Body of pancreas (tissue), 4 donors: ENCODE measurements around the gene CFAP92. TPM values are rescaled to one million over a fixed set of nuclear protein-coding genes. Genes with fewer than 3 reads are reported as not detected.

Experiments
- ATAC-seq: fragments of 150-250 bp; one replicate; pipeline ENCODE4 v1.9.1; 2016
- DNase-seq, 4 donors: peaks; one replicate each; pipeline ENCODE4 v3.0.0-alpha.2; 2019
- H3K27ac ChIP-seq, 4 donors: fragments of 200-600 bp; sonication (generic); 1 replicate in 3 of 4; 2 replicates in 1 of 4; pipeline versions ENCODE4 v1.5.1 to v1.6.1; 2016 to 2019; ENCODE audit warnings: mild to moderate bottlenecking in 1 of 4, mixed read lengths in 1 of 4, moderate library complexity in 1 of 4
- H3K27me3 ChIP-seq, 2 donors: fragments of 200-600 bp; sonication (generic); one replicate each; pipeline ENCODE4 v1.6.0; 2016; ENCODE audit warnings: mild to moderate bottlenecking in 1 of 2
- H3K36me3 ChIP-seq, 2 donors: fragments of 200-600 bp; sonication (generic); replicated peaks in 1 of 2; 2 replicates each; pipeline ENCODE4 v1.5.1; 2016; ENCODE audit warnings: low read depth in 2 of 2; ENCODE audit not compliant: insufficient read depth in 1 of 2
- H3K4me1 ChIP-seq: fragments of 200-600 bp; sonication (generic); one replicate; pipeline ENCODE4 v1.6.0; 2016
- H3K4me3 ChIP-seq, 2 donors: fragments of 200-600 bp; sonication (generic); 1 replicate in 1 of 2; 2 replicates in 1 of 2; pipeline ENCODE4 v1.5.1; 2016 to 2019
- H3K9me3 ChIP-seq, 3 donors: fragments of 200-600 bp; sonication (generic); 1 replicate in 2 of 3; 2 replicates in 1 of 3; pipeline ENCODE4 v1.5.1; 2016
- CTCF ChIP-seq, 7 experiments: fragments of 450-650 bp in 4 of 7; fragments of 200-600 bp in 3 of 7; sonication (generic) in 3 of 7; IDR thresholded peaks; one replicate each; pipeline ENCODE4 v1.5.1; 2016 to 2019; ENCODE audit warnings: antibody characterized with exemption in 7 of 7
- POLR2A ChIP-seq, 3 donors: fragments of 450-650 bp; IDR thresholded peaks; one replicate each; pipeline ENCODE4 v1.6.1; 2016; ENCODE audit warnings: antibody characterized with exemption in 3 of 3, mild to moderate bottlenecking in 2 of 3
- WGBS, 2 donors: methylation state at CpG; one replicate each; pipeline ENCODE4 v1.1.5; 2017; 5-methylcytosine and 5-hydroxymethylcytosine counted together
- intact Hi-C: fragments of 100-400 bp; cut with DNase I; formaldehyde crosslinking; loops from one replicate; pipeline ENCODE4 v1.15.1; 2023
- total RNA-seq, 2 donors: library from RNA; depleted of rRNA; stranded (reverse); fragments of >200 nt; gene quantifications; one replicate each; pipeline ENCODE4 v1.1.0, GENCODE V29; 2016

CFAP92 gene
- total RNA-seq, 2 donors from 2014 or later = not detected

DNA sequence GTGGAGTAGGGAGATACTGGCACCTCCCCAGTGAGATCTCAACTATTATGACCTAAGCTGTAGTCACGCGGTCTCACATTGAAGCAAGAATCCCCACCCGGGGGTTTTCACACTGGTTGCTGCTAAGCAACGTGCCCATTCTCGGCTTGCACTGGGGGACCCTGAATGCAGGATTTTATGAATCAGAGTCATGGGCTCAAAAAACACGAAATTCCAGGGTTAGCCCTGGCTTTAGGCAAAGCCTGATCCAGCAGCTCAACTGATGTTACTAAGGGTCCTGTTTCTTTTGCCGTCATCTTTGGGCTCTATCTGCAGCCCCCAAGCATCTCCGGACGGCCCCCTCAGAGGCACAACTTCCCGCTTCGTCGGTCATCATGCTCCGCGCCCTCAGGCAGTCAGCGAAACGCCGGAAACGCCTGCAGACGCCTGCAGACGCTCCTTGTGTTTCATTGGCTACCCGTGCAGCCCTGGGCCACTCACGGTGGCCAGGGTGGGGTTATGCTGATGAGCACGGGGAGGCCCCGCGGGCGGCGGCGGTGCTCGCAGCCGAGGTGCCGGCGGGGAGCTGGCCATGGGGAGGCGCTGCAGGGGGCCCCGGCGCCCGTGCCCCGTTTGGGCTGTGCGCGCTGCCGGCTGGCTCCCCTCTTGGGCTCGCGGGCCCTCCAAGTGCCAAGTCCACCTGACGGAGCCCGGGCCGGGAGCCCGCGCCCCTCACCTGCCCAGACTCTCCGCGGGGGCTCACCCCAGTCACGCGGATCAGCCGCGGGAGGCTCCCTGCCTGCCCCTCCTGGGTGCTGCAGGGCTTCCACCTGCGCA lies 33.1 kb upstream of the CFAP92 start:
- Histone ChIP-seq H3K4me1 (peaks cover 13% of the 10 kb centered on the region), H3K27me3 (no peaks in the 10 kb centered on the region), H3K4me3 (peak overlapping the region in 1 of 2 donors; percentile 42), H3K27ac (peak overlapping the region in 2 of 4 donors; percentile 38 to 54), H3K36me3 (no peaks in the 10 kb centered on the region), H3K9me3 (no peaks in the 10 kb centered on the region)
- intact Hi-C loops = no loop called here
- peak; percentile 98 for ATAC-seq
- WGBS, 2 donors = 1 to 10% methylated on average over 16 to 18 of the region's 54 CpGs
- TF ChIP-seq POLR2A (IDR thresholded peaks at IDR 0.05) (peak; percentile 18 to 65 (median 54)), CTCF (IDR thresholded peaks at IDR 0.05) (peak; percentile 45 to 95 (median 77))
- peak; percentile 89 to 96 (median 94) for DNase-seq

GRCh38 chr3:129025691-129026435 lies 32.0 kb upstream of the CFAP92 start:
- no peaks in the 10 kb centered on the region for H3K36me3 ChIP-seq
- no peaks in the 10 kb centered on the region for H3K27me3 ChIP-seq
- intact Hi-C loops = no loop called here
- ATAC-seq (no peak), DNase-seq (no peak)
- H3K4me3 ChIP-seq = no peak overlapping the region
- no peak for TF ChIP-seq CTCF (IDR thresholded peaks at IDR 0.05)
- TF ChIP-seq POLR2A (IDR thresholded peaks at IDR 0.05) = no peak
- no peaks in the 10 kb centered on the region for H3K9me3 ChIP-seq
- 66 to 72% methylated on average over 8 of the region's 8 CpGs for WGBS, 2 donors
- H3K27ac ChIP-seq = peak overlapping the region in 1 of 4 donors; percentile 31
- peaks cover 13% of the 10 kb centered on the region for H3K4me1 ChIP-seq

- Histone ChIP-seq H3K36me3 (no peaks in the 10 kb centered on the region), H3K4me3 (no peak overlapping the region), H3K27me3 (no peaks in the 10 kb centered on the region), H3K9me3 (no peaks in the 10 kb centered on the region), H3K27ac (peak overlapping the region in 1 of 4 donors; percentile 31), H3K4me1 (peaks cover 13% of the 10 kb centered on the region)
- no peak for ATAC-seq
- no peak for TF ChIP-seq CTCF (IDR thresholded peaks at IDR 0.05)
- TF ChIP-seq POLR2A (IDR thresholded peaks at IDR 0.05) = no peak
- 79 to 86% methylated on average over 12 to 15 of the region's 15 CpGs for WGBS, 2 donors
- no peak for DNase-seq
- intact Hi-C loops = no loop called here
Observed at GRCh38 chr3:129025108-129025507, 31.2 kb upstream of the CFAP92 start.

GRCh38 chr3:129023909-129024308 lies 30.0 kb upstream of the CFAP92 start:
- WGBS, 2 donors = 25 to 35% methylated on average over 2 of the region's 2 CpGs
- H3K27me3 ChIP-seq = no peaks in the 10 kb centered on the region
- H3K4me3 ChIP-seq = no peak overlapping the region
- no peaks in the 10 kb centered on the region for H3K9me3 ChIP-seq
- H3K4me1 ChIP-seq = peaks cover 13% of the 10 kb centered on the region
- no peak overlapping the region for H3K27ac ChIP-seq
- TF ChIP-seq POLR2A (IDR thresholded peaks at IDR 0.05) (no peak), CTCF (IDR thresholded peaks at IDR 0.05) (peak in 4 of 7 experiments; percentile 34 to 51 (median 39))
- DNase-seq (peak in 1 of 4 donors; percentile 38), ATAC-seq (no peak)
- H3K36me3 ChIP-seq = no peaks in the 10 kb centered on the region
- intact Hi-C loops = no loop called here
